ENCODE data around the gene TSHB. TPM values are rescaled to one million over a fixed set of nuclear protein-coding genes. Genes with fewer than 3 reads are reported as not detected.

The TSHB gene
- total RNA-seq, 6 donors from 2014 or later, result not detected

DNA sequence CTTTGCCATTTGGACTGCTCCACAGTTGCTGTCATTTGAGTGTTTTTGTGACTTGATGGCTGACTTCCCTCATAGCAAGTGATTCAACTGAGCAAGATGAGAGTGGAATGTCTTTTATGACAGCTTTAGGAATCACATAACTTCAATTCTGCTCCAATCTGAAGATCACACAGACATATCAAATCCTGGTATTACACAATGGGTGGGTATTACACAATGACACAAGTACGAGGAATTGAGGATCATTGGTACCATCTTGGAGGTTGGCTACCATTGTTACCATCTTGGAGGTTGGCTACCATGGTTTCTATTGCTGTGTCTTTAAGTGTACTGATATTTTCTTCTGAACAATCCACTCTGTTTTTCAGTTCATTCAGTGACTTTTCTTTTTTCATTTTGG is 8.5 kb upstream of the TSHB start:
- Histone ChIP-seq H3K4me3 (no peak overlapping the region), H3K36me3 (no peaks in the 10 kb centered on the region), H3K4me1 (no peaks in the 10 kb centered on the region), H3K27me3 (no peaks in the 10 kb centered on the region), H3K27ac (no peak overlapping the region), H3K9me3 (no peaks in the 10 kb centered on the region)
- 33 to 61% methylated on average over 1 of the region's 1 CpG for WGBS, 2 donors
- no peak for ATAC-seq (ENCODE audit: low FRiP score in 2 of 2)
- TF ChIP-seq EP300 (IDR thresholded peaks at IDR 0.05) (no peak), POLR2AphosphoS5 (IDR thresholded peaks at IDR 0.05) (no peak), POLR2A (IDR thresholded peaks at IDR 0.05) (no peak)
- TF ChIP-seq, protein P1, sequence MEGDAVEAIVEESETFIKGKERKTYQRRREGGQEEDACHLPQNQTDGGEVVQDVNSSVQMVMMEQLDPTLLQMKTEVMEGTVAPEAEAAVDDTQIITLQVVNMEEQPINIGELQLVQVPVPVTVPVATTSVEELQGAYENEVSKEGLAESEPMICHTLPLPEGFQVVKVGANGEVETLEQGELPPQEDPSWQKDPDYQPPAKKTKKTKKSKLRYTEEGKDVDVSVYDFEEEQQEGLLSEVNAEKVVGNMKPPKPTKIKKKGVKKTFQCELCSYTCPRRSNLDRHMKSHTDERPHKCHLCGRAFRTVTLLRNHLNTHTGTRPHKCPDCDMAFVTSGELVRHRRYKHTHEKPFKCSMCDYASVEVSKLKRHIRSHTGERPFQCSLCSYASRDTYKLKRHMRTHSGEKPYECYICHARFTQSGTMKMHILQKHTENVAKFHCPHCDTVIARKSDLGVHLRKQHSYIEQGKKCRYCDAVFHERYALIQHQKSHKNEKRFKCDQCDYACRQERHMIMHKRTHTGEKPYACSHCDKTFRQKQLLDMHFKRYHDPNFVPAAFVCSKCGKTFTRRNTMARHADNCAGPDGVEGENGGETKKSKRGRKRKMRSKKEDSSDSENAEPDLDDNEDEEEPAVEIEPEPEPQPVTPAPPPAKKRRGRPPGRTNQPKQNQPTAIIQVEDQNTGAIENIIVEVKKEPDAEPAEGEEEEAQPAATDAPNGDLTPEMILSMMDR (IDR thresholded peaks at IDR 0.05), result no peak
- no peak for DNase-seq

DNA sequence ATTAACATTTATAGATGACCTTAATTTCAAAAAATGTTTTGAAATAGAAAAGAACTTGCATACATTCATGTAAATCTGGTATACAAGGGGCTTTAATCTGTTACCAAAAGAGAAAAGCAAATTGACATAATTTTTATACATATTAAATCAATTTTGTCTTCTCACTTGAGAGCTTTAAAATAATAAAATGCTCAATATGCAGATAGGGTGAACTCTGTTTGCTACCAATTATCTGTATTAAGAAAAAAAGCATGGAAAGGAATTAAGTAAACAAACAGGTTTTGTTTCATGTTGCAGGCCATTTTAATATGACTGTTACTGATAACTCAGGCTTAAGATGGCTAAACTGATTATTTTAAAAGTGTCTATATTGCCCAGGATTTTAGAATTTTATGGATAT is 6.0 kb upstream of the TSHB start:
- Histone ChIP-seq H3K36me3 (no peaks in the 10 kb centered on the region), H3K9me3 (no peaks in the 10 kb centered on the region), H3K27me3 (no peaks in the 10 kb centered on the region), H3K27ac (no peak overlapping the region), H3K4me1 (no peaks in the 10 kb centered on the region), H3K4me3 (no peak overlapping the region)
- ATAC-seq (ENCODE audit: low FRiP score in 2 of 2) (no peak), DNase-seq (no peak)
- TF ChIP-seq, protein P1 (IDR thresholded peaks at IDR 0.05), result no peak
- no peak for TF ChIP-seq POLR2A (IDR thresholded peaks at IDR 0.05)
- TF ChIP-seq POLR2AphosphoS5 (IDR thresholded peaks at IDR 0.05), result no peak
- TF ChIP-seq EP300 (IDR thresholded peaks at IDR 0.05), result no peak

DNA sequence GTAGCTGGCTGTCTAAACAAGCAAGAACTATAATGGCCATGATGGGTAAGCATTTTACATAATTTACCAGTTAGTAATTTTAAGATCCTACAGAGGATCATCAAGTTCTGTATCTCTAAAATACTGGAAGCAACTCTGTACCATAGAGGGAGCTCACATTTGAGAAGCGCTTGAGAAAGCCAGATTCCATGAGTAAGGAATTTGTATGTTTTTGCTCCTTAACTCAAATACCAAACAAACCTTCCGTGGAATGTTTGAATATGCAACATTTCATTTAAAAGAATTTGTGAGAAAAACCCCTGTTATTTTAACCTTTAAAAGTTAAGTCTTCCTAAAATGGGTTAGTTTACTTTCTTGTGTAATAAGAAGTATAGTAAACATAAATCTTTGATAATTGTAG is 2.0 kb downstream of the TSHB start:
- DNase-seq (no peak), ATAC-seq (ENCODE audit: low FRiP score in 2 of 2) (no peak)
- no peak overlapping the region for H3K4me3 ChIP-seq
- H3K27me3 ChIP-seq, result no peaks in the 10 kb centered on the region
- WGBS, 2 donors, result 62 to 67% methylated on average over 2 of the region's 2 CpGs
- H3K36me3 ChIP-seq, result no peaks in the 10 kb centered on the region
- H3K9me3 ChIP-seq, result no peaks in the 10 kb centered on the region
- no peaks in the 10 kb centered on the region for H3K4me1 ChIP-seq
- no peak overlapping the region for H3K27ac ChIP-seq
- TF ChIP-seq, protein P1 (IDR thresholded peaks at IDR 0.05), result no peak

DNA sequence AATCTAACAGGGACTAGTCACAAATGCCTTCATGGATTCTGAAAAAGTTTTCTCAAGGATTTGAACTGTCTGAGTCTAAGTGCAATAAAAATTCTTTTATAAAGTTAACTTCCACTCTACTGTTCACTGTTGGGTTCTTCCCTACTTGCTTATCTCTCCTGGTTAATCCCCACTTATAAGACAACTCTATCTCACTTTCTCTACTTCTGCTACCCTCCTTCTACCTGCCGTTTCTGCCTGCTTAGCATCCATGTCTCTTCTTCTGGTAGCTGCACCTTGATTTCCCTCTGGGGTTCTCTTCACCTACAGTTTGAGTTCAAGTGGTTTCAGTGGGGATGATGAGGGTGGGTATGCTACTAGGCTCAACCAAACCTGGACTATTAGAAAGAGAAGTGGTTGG is 6.0 kb downstream of the TSHB start:
- H3K4me1 ChIP-seq, result no peaks in the 10 kb centered on the region
- no peaks in the 10 kb centered on the region for H3K9me3 ChIP-seq
- DNase-seq (no peak), ATAC-seq (ENCODE audit: low FRiP score in 2 of 2) (no peak)
- H3K27me3 ChIP-seq, result no peaks in the 10 kb centered on the region
- 88 to 92% methylated on average over 1 of the region's 1 CpG for WGBS, 2 donors
- no peak for TF ChIP-seq EP300 (IDR thresholded peaks at IDR 0.05)
- TF ChIP-seq POLR2A (IDR thresholded peaks at IDR 0.05), result no peak
- TF ChIP-seq POLR2AphosphoS5 (IDR thresholded peaks at IDR 0.05), result no peak
- TF ChIP-seq, protein P1 (IDR thresholded peaks at IDR 0.05), result no peak
- no peaks in the 10 kb centered on the region for H3K36me3 ChIP-seq
- H3K27ac ChIP-seq, result no peak overlapping the region
- H3K4me3 ChIP-seq, result no peak overlapping the region

DNA sequence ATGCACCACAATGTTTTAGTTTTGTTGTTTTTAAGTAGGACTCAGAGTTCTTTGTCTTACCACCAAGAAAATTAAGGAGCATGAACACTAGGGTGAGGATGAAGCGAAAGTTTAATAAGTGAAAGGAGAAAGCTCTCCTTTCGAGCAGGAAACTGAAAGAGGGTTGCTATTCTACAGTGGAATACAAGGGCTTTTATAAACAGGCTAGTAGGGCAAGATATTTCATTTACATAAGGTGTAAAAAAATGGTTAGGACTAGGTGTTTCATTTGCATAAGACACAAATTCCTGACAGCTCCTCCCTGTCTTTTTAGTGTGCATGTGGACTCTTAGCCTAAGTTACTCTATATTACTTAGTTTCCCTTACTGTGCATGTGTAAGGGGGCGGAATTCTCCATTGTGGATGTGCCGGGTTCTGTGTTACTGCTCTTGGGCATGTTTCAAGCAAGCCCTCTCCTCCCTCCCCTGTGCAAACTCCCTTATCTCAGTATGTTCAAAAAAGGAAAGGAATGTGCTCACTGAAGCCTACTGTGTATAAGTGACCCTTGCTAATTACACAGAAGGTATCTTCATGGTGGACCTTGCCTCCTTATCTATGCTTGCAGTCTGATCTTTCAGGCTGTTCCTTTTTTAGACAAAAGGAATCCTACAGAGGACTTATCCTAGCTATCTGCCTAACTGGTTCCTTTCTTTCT is 7.3 kb downstream of the TSHB start:
- WGBS, 2 donors, result 50 to 69% methylated on average over 4 of the region's 4 CpGs
- no peaks in the 10 kb centered on the region for H3K36me3 ChIP-seq
- H3K4me1 ChIP-seq, result no peaks in the 10 kb centered on the region
- H3K4me3 ChIP-seq, result no peak overlapping the region
- no peaks in the 10 kb centered on the region for H3K27me3 ChIP-seq
- no peak overlapping the region for H3K27ac ChIP-seq
- H3K9me3 ChIP-seq, result no peaks in the 10 kb centered on the region
- DNase-seq (no peak), ATAC-seq (ENCODE audit: low FRiP score in 2 of 2) (no peak)
- no peak for TF ChIP-seq POLR2A (IDR thresholded peaks at IDR 0.05)
